HG03060 (cell line): ENCODE data around the gene GRM7.

Experiments used
- ATAC-seq: cut with Tn5 transposase; IDR thresholded peaks from one replicate; pipeline ENCODE4 v1.9.1; 2021; ENCODE audit warnings: low read depth, moderate number of reproducible peaks; ENCODE audit not compliant: unreplicated experiment

The GRM7 gene

DNA sequence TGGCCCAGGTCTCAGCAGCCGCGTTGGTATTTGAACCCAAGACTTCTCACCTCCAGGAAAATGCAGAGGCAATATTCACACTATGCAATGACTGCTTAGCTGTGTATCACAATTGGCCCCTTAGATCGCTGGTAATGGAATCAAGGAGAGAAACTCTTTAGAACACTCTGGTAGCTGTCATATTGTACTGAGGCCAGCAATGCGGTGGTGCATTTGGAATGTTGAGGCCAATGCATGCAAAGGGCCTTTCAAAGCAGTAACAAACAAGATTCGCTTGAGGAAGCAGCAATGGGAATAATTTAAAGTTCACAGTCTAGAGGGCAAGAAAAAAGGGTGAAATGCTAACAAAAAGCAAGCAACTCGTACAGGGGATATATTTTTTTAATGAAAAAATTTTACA, 764.1 kb downstream of the GRM7 start:
- no peak for ATAC-seq

DNA sequence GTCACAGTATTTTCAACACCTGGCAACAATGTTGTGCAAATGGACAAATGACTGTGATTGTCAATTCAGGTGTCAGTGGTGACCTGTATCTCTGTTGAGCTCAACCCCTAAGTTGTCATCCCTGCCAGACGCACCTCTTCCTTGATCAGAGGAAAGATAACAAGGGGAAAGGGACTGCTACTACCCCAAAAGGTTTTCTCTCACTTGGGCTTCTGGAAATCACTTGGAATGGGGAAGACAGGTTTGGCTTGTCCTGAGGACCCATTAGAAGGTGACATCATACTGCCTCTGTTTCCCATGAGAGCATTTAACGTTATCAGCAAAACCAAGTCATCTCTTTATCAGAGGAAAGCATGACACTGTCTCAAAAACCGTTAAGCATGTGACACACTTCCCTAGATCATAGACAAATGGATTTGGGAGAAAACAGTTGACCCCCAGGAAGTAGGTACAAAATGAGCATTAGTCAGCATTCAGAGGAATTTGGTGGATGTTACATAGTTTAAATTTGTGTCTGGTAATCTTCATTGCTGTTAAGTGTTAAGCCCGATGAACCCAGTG, 769.5 kb downstream of the GRM7 start:
- no peak for ATAC-seq

DNA sequence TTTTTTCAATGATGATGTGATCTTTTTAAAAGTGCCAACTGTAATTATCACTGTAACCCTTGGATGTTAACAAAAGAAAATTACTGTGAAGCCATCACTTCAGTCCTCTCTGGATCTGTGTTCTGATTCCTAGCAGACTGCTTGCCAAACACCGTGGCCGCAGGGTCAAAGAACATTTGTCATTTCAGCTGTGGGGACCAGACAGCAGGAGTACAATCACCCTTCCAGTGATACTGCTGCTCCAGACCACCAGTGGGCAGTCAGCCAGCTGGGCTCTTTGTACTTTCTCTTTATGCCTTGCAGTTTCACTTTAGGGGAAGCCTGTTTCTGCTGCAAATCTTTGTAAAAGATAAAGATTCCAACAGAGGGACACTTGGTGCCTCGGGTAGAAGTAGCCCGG, 770.0 kb downstream of the GRM7 start:
- no peak for ATAC-seq

DNA sequence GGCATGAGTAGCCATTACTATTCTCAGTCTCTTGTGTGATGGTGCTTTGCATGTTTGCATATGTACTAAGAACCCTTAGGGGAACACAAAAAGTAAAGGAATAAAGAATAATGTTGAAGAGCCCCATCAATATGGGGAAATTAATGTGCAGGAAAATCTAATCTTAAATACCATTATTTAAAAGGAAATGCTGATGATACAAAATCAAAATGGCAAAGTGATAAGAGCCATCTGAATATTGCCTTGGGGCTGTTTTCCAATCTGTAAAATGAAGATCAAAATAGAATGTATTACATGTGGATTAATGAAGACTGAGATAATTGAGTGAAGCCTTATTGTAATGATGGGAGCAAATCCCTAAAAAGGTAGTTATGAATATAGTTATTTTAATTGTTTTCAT, 771.4 kb downstream of the GRM7 start:
- ATAC-seq, result no peak

DNA sequence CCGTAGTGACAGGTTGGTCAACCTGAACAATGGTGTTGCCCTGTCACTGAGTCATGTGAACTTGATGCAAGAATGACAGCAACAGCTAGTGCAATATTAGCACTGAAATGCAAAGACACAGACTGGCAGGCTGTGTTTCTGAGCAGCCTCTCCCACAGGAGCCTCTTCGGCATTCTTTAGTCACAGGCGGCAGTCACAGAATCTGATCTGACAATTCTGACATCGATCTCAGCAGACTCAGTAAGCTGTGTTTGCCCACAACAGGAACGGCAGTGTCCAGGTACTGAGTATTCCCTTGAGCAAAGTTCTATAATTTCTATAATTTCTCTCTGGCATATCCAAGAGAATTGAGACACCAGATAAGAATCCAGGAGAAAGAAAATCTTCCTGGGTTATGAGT, 776.8 kb downstream of the GRM7 start:
- ATAC-seq, result no peak

DNA sequence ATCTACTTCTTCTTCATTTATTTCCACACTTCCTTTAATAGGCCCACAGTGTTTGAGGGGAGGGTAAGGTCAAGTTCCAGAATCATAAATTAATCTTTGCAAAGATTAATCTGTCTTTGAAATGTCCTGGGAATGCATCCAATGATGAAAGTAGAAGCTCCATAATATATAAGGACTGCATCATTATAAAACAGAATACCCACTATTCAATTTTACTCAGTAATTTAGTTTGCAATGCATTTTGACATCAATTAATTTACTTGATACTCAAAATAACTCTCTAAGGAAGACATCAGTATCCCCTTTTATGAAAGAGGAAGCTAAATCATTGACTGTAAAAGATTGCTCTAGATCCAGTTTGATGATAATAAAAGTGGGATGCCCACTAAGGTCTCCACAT, 777.2 kb downstream of the GRM7 start:
- no peak for ATAC-seq

DNA sequence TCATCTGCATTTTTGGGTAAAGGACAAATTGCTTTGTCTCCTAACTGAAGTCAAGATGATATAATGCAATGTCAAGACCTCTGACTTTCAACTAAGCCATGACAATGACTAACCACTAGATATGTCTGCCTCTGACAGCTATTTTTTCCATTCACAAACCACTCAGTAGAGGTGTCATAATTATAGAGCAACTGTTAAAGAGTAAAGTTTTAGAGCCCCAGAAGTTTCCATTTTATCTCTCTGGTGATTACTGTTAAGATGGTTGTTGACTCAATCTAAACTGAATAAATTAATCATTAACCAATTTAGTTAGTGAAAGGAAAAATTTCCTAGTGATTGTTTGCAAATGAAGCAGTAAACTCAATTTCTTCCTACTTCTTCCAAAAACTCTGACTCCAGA, 779.9 kb downstream of the GRM7 start:
- ATAC-seq, result no peak

DNA sequence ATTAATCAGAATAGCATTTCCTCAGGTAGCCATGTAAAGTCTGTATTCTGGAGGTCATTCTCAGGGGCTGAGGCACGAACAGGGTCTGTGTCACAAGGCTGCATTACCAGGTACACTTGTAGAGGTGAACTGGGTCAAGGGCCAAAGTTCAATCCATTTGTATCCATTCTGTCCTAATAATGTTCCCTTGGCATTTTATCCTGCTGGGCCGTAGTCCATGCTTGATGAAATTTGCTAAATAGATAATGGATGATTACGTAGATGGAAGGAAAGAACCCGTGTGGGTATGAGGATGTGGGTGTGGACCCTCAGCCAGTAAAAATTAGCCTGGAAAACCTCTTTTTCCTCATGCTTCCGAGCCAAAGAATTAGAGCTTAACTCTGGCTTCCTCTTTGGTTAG, 785.9 kb downstream of the GRM7 start:
- ATAC-seq, result no peak

DNA sequence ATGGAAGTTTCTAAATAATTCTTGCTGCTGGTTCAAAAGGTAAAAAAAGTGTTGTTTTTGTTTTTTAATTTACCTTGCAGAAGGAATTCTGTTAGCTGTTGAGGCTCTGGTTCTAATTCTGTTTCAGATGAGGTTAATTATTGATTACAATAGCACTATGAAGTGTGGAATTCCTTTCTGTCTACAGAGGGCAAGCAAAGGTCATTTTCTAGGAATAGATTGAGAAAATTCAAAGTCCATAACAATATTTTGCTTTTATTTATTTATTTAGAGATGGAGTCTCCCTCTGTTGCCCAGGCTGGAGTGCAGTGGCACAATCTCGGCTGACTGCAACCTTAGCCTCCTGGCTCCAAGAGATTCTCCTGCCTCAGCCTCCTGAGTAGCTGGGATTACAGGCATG, 789.6 kb downstream of the GRM7 start:
- ATAC-seq, result no peak

DNA sequence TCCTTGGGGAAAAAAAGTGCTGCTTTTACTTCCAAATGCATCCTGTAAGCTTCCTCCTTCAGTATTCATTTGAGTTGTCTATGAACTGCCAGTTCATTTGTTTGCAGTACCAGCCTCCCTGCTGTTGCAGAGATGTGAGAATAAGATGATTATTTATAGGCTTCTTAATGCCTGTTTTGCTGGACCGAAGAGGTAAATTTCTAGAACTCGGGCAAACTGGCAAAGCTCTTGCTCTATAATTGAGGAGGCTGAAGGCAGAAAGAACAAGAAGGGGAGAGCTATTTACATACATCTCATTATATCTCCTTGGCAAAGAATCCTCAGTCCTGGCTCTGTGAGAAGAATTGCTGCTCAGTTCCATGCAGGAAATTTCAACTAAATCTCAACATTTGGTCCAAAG, 790.4 kb downstream of the GRM7 start:
- ATAC-seq, result no peak

DNA sequence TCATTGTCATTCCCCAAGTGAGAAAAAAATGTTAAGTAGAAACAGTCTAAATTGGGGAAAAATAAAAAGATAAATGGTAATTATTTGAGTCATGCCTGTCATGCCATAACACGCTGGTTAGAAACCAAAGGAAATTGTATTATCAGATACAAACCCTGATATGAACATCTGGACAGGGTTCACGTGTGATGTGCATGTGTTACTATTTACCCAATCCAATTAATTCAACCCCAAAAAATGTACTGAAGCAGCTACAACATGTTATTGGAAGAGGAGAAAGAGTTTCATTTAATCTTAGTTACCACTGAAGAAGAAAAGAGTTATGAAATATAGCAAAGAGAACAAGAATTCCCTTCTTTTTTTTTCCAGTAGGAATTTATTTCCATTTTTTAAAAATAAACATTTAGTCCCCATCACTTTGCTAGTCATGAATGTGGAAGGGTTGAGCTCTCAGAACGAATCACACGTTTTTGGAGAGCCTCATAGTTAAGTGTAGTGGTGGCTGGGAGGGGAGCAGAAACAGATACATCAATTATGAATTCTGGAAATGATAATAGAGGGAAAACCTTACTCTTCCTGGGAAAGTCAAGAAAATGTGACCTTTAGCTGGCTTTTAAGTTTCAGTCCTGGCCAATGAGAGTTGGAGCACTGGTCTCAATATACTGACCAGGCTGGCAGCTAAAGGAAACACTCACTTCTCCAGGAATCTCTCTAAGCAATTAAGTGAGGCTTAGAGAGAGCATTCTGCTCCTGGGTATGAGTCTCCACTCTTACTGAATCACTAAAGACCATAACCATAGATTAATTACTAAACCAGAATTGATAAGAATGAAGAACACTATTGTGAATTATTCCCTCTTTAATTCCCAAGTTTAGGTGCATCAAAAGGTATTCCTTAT, 796.5 kb downstream of the GRM7 start:
- no peak for ATAC-seq

DNA sequence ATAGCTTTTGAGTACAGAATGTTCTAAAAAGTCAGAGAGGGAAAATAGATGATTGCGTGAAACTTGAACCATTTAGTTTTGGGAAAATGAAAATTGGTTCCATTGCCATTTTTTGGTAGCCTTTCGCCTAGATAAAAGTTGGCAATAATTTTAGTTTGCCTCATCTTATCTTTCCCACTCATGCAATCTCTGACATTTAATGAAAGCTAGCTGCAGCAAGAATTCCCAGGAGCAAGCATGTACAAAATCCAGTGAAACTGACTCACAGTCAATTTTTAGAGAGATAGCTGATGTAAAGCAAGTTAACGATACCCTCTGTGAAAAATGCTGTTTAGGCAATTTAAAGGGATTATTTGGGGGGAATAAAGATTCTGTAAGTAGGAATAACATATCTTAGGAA, 797.4 kb downstream of the GRM7 start:
- no peak for ATAC-seq

DNA sequence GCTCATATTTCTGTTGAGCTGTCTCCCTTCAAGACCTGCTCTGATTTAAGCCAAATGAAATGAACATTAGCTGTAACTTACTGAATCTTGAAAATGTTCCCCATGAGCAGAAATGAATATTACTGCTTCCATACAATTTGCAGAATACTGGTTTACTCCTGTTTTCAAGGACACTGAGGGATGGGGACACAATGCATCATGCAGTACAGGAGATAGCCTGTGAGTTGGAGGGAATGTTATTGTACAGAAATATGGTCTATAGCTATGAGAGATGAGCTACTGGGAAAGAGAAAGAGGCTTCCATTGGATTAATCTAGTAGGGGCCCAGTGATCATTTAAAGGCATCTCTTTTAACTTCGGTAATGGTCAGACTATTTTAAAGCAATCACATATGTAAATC, 798.2 kb downstream of the GRM7 start:
- no peak for ATAC-seq

DNA sequence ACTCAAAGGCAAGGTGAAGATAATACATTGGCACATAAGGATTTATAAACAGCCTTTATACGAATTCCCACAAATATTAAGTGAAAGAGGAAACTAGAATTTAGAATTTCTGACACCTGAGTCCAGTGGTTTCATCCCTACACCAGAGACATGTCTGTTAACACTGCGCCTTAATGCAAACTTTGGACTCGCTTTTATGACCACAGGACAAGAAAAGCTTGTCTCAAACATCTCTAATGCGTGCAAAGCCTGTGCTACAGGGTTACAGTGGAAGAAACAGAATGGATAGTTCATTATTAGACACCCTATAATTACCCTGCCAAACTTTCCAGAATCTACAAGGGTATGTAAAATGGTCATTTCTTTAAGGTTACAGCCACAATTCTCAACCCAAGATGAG, 802.9 kb downstream of the GRM7 start:
- ATAC-seq, result no peak

DNA sequence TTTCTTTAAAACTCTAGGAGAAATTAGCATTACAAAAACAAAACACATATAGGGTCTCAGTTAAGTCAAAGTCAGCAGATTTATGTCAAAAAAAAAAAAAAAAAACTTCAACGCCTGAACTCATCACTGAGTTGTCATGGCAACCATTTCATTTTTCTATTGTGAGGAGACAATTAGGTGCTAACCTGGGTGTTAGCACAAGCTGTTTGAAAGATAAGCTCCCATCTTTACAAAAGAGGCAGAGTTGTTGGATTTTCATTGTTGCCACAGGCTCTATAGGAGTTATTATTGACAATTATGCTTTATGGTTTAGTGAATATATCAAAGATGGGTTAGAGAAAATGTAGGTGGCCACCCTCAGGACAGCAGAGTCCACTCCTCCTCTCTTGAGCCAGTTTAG, 806.9 kb downstream of the GRM7 start:
- ATAC-seq, result no peak

DNA sequence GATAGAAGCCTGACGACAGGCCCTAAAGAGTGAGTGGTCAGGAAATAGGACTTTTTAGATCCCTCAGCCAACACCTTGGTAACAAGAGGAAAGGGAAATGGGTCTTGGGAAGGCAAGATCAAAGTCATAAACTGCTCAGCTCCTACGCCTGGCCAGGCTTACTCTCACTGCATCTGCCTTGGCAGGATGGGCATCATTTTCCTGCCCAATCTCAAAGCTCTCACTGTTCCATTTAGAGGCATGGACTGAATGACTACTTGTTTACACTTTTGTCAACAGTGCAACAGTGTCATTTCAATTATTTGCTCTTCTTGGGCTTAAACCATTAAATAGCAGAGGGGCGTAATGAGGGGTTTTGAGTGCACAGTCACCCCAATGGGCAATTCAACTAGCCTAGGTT, 808.7 kb downstream of the GRM7 start:
- ATAC-seq, result no peak

DNA sequence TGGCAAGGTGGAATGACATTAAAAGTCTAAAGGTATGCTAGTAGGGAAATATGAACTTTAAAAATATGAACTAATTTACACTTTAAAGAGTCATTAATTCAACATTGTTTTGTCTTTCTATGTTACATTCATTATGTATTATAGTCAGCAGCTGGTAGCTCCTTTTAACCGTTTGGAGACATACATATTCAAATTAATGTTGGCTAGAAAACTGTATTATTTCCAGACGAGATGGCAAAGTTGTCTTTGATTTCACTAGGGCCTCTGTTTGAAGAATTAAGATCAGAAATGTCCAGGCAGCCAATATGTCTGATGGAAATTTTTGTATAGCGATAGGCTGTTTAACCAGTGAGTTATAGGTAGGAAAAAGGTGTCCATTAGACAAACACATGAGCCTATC, 817.6 kb downstream of the GRM7 start:
- ATAC-seq, result no peak

DNA sequence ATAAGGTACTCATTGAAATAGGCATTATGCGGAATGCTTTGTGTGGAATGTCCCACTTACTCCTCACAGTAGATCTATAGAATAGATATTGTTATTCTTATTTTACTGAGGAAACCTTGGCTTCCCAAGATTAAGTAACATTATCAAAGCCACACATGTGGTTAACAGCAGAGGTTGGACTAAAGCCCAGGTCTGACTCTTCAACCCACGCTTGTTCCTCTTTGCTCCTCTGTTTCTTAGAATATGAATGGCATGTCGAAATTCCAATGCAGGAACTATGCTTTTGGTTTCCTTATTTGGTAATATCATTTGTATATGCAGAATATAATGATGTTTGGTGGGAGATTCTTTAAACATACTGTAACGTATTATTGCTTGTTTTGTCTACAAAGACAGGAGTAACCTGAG, 821.9 kb downstream of the GRM7 start:
- ATAC-seq, result no peak

DNA sequence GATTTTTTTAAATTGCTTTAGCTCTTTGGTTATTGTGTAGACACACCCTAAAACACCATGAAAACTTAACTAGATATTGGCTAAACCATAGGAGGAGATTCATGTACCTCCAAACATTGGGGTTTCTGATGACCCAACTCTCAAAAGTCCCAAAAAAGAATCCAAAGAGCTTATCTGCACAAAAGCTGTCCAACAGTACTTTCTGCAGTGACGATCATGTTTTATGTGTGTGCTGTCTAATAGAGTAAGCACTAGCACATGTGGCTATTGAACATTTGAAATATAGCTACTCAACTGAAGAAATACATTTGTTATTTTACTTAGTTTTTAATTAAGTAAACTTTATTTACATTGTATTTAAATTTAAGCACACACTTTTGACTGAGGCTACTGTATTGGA, 822.5 kb downstream of the GRM7 start:
- no peak for ATAC-seq

DNA sequence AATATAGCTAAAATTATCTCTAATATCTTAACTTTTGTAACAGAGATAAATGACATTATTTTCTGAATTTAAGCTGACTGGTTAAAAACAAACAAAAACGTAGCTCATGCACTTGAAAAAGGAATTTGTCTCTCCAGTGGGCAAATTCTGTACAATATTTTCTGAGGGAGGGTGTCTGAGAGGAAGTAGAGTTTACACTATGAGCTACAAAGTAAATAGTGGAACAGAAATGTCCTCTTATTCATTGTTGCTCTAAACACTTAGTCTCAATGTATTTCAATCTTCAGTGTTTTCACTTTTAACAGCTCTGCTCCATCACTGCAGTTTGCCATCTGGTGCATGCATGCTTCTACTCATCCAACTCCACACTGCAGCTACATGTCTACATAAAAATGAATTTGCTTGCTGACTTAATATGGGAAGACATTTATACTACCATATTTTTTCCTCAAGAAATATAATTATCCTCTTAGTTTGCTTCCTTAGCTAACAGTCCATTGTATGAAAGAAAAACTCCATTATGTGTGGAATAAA, 823.3 kb downstream of the GRM7 start:
- no peak for ATAC-seq

DNA sequence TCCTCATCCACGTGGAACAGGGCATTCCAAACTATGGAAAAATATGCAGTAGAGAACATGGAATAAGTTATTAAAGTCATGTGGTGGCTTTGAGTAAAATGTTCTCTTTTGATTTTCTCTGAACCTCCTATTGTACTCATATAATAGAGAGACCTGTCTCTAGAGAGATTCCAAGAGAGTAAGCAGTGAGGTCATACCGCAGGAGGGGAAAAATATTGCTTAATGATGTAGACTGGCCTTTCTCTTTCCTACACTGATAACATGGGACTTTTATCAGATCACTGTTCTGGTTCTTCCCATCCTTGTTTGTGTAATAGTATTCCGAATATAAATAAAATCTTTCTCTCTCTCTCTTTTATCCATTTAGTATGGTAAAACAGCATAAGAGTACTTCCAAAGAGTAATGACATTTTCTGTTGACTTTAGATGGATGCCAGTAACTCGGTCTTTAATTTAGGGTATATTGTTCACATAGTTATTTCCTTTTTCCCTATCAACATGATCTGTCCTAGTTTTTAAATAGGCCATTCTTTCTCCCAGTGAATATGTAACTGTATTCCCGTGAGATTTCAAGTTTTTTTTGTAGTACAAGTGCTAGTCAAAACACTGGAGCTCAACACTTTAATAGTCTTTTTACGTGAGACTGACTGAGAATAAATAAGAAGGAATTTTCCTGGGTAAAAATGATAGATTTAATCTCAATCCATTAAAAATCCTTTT, 826.7 kb downstream of the GRM7 start:
- no peak for ATAC-seq

DNA sequence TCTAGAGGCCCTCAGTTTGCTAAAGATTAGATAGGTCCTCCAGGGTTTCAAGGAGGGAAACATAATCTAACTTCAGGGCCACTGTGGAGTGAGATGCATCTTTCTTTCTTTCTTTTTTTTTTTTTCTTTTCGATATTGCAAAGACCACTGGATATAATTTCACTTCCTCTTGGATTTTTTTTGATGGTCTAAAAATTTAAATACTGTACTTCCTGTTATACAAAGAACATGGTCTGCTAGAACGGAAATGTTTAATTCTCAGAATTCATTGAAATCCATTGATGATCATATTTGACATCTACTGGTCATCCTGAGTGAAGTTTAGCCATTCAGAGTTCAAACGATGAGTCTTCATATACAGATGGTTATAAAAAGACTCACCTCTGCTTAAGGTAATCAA, 832.0 kb downstream of the GRM7 start:
- ATAC-seq, result no peak
